GM12801 (cell line): ENCODE measurements around the gene CPED1.

Experiments used
- CTCF ChIP-seq: IDR thresholded peaks from one replicate; pipeline ENCODE4 v1.5.1; 2011; ENCODE audit warnings: control low read depth; ENCODE audit not compliant: insufficient read length; ENCODE audit errors: extremely low read depth

The CPED1 gene

GRCh38 chr7:121081327-121081936 is 92.9 kb downstream of the CPED1 start:
- no peak for TF ChIP-seq CTCF

DNA sequence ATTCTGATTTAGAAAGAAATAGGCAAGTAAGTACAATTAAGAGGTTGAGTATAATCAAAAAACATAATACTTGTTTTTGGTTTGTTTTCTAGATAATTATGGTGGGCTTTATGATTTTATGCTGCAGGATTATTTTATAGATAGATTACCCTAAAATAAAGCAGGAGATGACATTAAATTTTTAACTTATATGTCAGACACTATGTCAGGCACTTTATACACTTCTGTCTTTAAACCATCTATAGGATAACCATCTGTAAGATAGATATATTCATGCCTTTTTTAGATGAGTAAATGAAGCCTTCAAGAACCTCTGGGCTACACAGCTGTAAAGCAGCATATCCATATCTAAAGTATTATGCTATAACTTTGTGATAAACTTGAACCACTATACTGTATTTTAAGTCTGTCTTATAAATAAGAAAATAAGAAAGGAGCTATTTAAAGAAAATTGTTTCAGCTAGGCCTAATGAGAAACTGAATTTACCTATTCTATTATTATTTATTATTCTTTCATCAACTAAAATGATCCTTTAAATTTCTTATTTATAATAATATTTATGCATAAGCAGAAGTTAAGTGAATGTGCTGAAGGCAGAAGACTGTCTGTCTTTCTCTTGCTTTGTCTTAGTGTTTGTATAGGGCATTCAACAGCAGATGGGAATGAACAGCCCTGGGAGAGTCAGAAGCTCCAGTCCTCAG is 94.0 kb downstream of the CPED1 start:
- no peak for TF ChIP-seq CTCF

DNA sequence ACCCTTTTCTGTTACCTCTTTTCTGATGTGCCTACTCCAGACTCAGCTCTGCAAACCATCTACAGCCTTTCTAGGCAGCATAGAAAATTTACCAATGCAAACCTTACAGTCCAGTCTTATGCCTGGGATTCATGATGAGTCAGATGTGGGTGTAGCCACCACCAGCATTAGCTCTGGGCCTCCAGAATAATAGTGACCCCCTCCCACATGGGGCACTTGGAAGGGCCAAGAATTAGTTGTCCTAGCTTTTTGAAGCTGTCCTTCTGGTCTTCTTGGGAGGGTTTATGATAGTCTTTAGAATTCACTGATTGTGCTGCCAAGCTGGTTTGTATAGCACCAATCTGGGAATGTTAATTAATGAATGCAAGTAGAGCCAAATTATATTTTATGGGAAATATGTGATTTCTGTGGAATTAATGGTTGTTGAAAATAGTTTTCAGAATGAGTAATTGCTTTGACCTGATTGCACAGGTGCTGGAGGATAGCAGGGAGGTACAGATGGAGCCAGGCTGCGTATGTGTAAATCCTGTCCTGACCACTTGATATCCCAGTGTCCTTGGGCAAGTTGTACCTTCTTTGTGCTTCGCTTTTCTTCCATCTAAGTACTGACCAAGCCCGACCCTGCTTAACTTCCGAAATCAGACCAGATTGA is 94.8 kb downstream of the CPED1 start:
- no peak for TF ChIP-seq CTCF

GRCh38 chr7:121083790-121084251 is 95.3 kb downstream of the CPED1 start:
- no peak for TF ChIP-seq CTCF

- TF ChIP-seq CTCF: no peak
Observed at GRCh38 chr7:121084256-121084655, 95.7 kb downstream of the CPED1 start.

DNA sequence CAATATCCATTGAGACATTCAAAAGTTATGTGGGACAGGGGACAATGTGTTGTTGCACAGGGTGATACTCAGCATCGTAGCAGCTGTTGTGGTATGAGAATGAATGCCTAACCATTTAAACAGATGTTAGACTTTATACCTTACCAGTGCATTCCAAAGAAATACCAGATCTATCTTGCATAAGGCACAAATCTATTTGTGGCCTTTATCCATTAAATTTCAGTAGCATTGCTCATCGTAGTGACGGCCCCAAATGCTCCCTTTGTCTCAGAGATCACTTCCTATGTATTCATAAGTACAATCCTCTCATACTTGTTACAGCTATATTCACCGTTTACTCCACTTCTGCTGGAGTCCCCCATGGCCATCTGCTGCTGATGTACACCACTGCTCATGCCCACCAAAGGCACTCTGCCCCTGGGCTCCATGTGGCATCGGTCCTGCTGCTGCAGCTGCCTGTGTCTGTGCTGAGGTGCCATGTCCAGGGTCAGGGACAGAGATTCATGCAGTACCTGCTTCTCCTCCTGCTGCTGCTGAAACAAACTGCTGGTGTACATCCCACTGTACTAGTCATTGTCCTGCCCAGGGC is 96.3 kb downstream of the CPED1 start:
- no peak for TF ChIP-seq CTCF

DNA sequence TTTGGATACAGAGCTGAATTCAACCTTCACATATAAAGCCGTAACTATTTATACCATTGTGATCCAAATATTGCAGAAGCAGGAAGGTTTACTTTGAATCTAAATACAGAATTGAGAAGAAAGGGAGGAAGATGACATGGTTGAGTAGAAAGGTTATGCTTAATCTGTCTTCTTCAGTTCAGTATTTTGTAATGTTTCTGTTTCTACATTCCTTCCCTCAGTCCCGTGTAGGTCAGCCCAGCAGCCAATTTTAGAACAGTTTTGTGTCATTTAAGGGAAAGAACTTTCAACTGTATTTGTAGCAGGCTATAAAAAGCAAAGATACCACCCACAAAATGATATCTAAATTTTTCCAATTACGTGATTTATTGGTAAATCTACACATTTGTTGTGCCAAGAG is 97.4 kb downstream of the CPED1 start:
- no peak for TF ChIP-seq CTCF
